COLO829 (cell line): Measurements from ENCODE around the gene RAB40C.

Experiments used
- DNase-seq: peaks from one replicate; pipeline ENCODE4 v3.0.0; 2012; ENCODE audit warnings: low spot score

The RAB40C gene

GRCh38 chr16:632486-633335 is 42.8 kb downstream of the RAB40C start:
- no peak for DNase-seq

DNA sequence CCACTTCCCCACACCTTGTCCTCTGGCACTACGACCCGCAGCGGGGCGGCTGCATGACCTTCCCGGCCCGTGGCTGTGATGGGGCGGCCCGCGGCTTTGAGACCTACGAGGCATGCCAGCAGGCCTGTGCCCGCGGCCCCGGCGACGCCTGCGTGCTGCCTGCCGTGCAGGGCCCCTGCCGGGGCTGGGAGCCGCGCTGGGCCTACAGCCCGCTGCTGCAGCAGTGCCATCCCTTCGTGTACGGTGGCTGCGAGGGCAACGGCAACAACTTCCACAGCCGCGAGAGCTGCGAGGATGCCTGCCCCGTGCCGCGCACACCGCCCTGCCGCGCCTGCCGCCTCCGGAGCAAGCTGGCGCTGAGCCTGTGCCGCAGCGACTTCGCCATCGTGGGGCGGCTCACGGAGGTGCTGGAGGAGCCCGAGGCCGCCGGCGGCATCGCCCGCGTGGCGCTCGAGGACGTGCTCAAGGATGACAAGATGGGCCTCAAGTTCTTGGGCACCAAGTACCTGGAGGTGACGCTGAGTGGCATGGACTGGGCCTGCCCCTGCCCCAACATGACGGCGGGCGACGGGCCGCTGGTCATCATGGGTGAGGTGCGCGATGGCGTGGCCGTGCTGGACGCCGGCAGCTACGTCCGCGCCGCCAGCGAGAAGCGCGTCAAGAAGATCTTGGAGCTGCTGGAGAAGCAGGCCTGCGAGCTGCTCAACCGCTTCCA is 43.6 kb downstream of the RAB40C start:
- no peak for DNase-seq

DNA sequence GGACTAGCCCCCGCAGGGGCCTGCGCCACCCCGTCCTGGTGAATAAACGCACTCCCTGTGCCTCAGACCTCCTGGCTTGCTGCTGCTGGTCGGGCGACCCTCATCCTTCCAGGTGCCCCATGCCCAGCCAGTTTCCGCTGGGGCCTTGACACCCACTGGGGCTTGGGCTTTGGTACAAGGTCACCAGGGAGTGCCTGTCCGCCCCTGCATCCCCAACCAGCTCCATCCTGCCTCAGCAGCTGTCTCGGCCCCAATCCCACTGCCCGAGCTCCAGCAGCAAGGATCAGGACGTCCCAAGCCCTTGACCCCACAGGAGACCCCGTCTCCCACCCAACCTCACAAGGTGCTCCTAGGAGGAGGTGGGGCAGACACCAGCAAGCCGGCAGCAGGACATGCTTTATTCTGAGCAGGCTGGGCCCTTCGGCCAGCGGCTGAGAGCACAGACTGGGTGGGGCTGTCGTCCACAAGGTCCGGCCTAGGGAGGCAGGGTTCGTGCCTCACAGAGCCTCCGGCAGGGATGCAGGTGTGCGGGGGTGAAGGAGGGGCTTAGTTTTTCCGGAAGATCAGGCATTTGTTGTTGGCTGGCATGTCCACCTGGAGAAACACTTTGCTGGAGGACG is 44.3 kb downstream of the RAB40C start:
- no peak for DNase-seq

- no peak for DNase-seq
These were observed 45.1 kb downstream of the RAB40C start for GRCh38 chr16:634996-635395.

DNA sequence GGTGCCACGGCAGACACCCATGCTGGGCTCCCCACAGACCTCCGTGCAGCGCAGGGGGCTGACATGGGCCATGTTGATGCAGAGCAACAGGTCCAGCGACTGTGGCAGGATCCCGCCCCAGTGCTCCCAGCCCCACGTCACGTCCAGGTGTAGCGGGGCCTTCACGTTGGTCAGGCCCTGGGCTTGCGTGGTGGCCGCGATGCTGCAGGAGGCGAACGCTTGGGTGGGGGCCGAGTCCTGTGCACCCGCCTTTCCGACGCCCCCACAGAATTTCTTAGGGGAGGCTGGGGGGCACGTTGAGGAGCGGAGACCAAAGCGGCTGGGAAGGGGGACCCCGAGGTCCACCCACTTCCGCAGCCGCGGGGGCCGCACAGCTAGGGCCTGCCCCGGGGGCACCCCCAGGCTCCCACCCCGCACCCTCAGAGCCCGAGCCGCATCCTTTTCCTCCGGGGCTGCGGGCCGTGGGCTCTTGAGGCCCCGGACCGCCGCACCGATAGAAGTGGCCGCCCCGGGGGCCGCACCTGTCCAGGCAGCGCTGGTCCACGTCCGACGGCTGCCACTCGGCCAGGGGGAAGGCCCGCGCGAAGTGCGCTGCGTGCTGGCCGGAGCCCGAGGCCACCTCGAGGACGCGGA is 45.8 kb downstream of the RAB40C start:
- no peak for DNase-seq

- DNase-seq: peak; percentile 95
These were observed 46.6 kb downstream of the RAB40C start, which contains the start of gene METTL26 for GRCh38 chr16:636206-637080. METTL26 (minus strand) TSS chr16:636305; CDS start chr16:636290, 15 bp downstream.

GRCh38 chr16:637081-638018 is 47.5 kb downstream of the RAB40C start:
- peak; percentile 99 for DNase-seq

DNA sequence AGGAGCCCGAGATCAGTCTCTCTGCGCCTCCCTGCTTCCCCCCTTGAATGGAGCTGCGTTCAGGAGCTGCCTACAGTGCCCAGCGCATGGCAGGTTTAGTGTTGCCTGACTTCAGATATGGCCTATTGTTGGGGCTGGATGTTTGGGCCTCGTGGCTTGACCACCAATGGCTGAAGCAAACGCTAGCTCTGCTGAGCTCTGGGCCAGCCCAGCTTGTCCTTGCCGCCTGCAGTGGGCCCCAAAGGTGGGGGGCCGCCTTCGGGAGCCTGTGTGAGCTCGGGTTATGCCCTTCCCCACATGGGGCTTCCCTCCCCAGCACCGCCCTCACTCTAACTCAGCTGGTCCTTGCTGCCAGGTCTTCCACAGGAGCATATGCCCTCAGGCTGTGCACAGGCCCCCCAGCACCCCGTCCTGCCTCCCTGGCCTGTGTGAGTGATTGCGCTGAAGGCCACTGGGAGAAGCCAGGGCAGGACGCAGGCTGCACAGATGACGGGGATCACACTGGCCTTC is 48.2 kb downstream of the RAB40C start:
- DNase-seq: no peak

DNA sequence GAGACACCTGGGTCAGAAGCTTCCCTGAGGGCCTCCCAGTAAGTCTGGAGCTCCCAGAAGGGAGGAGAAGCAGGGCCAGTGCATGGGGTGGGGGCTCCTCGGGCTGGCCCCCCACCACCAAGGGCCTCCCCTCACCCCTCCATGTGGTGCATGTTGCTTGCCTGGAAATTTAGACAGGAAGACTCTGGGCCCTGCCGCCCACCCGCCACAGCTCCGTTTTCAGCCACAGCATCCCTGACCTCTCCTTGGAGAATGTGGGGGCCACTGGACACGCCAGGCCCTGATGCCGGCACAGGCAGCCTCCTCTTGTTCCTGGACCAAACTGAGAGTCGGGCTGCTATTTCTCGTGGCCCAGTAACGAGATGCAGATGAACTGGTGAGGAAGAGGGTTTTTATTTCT is 49.0 kb downstream of the RAB40C start:
- DNase-seq: no peak

DNA sequence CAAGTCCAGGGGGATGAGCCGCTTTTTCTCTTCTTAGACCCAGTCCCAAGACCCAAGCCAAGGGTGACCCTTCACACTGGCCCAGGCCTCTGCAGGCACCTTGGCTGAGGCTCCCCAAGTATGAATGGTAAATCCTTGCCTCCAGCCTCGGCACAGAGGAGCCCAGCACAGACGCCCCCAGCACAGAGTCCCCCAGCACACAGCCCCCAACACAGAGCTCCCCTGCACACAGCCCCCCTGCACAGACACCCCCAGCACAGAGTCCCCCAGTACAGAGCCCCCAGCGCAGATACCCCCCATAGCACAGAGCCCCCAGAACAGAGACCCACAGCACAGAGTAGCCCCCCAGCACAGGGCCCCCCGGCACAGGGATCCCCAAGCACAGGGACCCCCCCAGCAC is 50.7 kb downstream of the RAB40C start:
- no peak for DNase-seq

- peak; percentile 67 for DNase-seq
These were observed 51.7 kb downstream of the RAB40C start, which contains the start of gene MCRIP2 for GRCh38 chr16:641326-642188. MCRIP2 (plus strand) TSS chr16:641828; CDS start chr16:641992, 164 bp downstream.

- DNase-seq: no peak
These were observed 52.6 kb downstream of the RAB40C start for GRCh38 chr16:642189-643049.

DNA sequence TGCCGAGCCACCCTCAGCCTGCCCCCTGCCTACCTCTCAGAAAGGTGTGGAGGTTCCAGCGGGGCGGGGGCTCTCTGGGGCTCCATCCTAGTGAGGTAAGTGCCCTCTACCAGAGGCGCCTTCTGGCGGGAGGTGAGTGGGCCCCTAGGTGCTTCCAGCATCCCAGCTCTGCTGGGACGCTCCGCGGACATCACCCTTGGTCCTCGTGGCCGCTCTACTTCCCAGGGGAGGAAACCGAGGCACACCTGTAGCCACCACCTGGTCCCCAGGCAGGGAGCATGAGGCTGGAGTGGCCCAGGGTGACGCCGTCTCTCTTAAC is 53.1 kb downstream of the RAB40C start:
- DNase-seq: no peak

DNA sequence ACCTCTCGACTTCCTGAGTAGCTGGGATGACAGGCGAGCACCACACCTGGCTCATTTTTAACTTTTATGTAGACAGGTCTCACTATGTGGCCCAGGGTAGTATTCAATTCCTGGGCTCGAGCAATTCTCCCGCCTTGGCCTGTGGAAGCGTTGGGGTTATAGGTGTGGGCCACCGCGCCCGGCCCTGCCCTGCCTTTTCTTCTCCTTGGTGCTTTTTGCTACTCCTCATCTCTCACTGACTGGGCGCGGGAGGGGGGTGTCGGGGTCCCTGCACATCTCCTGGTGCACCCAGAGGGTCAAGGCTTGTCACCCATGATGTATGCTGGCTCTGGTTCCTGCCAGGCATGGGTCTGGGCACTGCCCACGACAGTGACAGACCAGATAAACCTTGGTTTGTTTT is 54.7 kb downstream of the RAB40C start:
- no peak for DNase-seq

DNA sequence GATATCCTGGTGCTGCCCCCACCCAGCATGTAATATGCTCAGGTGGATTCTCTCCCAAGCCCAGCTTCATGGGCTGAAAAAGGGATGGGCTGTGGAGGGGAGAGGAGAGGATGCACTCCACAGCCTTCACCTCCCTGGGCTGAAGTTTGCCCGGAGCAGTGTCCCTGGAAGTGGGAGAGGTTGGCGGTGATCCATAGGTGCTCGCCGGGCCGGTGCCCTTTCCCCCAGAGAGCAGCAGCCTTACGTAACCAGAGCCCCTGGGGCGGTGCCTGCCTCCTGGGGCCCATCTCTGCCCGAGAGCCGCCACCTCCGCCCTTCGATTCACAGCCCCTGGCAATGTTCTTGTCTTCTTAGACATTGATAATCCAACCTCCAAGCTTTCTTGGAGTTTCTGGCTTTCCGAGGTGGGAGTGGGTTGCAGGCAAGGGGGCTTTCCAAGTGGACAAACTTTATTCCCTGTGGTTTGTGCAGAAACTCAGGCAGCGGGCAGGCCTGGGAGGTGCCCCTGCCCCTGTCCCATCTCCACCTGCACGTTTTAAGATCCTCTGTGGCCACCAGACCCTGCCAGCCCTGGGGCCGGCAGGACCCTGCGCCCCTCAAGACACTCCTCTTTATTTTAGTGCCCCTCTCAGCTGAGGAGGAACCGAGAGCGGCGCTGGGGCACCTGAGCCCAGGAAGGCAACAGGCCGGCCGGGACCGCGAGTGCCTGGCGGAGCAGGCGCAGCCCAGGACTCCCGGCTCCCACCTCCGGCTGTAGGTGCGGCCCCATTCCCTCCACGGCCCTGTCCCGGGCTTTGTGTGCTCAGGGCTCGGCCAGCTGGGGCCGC is 56.2 kb downstream of the RAB40C start:
- DNase-seq: no peak

DNA sequence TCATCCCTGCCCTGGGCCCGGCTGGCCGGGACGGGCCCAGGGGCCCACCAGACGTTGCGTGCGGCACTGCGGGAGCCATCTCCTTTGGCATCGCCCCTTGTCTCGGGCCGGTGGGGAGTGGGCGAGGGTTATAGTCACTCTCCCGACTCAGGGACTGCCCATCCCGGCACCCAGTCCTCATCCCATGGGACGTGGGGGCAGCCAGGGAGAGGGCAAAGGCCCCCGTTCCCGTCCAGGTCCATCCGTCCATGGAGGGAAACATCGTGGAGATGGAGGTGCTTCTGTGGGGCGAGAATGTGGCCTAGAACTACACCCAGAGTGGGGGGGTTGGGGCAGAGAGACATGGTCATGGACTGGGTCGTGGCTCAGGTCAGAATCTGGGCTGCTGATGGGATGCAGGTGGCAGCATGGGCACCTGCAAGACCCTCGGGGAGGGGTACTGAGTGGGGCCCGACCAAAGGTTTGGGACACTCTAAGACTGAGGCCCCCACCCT is 56.9 kb downstream of the RAB40C start:
- no peak for DNase-seq
